HG02798 (cell line): ENCODE results near the gene HMGCR.

Source experiments
- ATAC-seq: cut with Tn5 transposase; IDR thresholded peaks from one replicate; pipeline ENCODE4 v1.9.1; 2021; ENCODE audit warnings: mild to moderate bottlenecking; ENCODE audit not compliant: unreplicated experiment, poor library complexity

HMGCR gene

GRCh38 chr5:75374394-75374814 lies 37.4 kb downstream of the HMGCR start:
- no peak for ATAC-seq

- no peak for ATAC-seq
Observed at GRCh38 chr5:75375414-75375813, 38.4 kb downstream of the HMGCR start.

DNA sequence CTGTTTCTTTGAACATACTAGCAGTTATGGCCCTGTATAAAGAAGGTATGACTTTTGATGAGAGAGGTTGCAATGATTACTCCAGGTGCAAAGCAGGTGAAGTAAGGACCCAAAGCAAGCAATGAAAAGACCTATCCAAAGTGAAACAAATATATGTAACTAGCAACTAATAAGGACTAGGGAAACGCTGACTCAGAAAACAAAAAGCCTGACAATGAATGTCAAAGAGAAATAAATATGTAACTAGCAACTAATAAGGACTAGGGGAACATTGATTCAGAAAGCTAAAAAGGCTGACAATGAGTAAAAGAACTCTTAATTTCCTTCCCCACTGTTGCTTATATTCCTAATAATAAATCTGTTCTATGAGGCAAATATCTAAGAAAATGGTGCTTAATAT lies 43.1 kb downstream of the HMGCR start:
- no peak for ATAC-seq

DNA sequence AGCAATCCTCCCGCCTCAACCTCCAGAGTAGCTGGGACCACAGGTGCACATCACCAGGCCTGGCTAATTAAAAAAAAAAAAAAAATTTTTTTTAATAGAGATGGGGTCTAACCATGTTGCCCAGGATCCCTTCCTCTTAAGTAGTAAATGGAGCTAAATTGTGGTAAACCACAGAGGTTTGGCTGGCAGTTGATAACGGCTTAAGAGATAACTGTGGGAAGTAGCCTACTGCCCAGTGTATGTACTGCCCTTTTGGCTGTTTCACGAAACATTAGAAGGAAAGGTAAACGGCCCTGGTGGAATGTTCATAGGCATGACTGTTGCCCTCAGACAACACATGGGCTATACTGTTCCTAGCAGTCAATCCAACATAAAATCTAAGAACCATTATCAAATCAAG lies 44.4 kb downstream of the HMGCR start:
- ATAC-seq = no peak

DNA sequence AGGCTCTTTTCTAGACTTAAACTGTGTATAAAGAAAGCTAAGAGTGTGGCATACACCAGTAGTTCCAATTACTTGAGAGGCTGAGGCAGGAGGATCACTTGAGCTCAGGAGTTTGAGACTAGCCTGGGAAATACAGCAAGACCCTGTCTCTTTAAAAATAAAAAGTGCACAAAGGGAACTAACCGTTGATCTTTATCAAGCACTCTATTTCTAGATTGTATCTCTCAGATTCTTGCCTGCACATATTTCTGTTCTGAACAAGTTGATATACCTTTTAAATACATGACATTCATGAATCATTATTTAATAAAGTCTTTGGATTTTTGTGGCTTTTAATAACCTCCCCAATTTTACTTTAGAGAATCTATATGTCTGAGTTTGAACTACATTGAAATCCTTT lies 47.2 kb downstream of the HMGCR start:
- ATAC-seq = no peak

GRCh38 chr5:75387806-75388205 lies 50.8 kb downstream of the HMGCR start:
- no peak for ATAC-seq

- ATAC-seq = no peak
Observed at GRCh38 chr5:75389430-75389829, 52.4 kb downstream of the HMGCR start.

GRCh38 chr5:75395277-75395676 lies 58.3 kb downstream of the HMGCR start:
- ATAC-seq = no peak

- no peak for ATAC-seq
Observed at GRCh38 chr5:75405296-75405695, 68.3 kb downstream of the HMGCR start.
